ENCODE results near the gene DYDC2.

Gene DYDC2, protein sequence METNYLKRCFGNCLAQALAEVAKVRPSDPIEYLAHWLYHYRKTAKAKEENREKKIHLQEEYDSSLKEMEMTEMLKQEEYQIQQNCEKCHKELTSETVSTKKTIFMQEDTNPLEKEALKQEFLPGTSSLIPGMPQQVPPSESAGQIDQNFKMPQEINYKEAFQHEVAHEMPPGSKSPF

DNA sequence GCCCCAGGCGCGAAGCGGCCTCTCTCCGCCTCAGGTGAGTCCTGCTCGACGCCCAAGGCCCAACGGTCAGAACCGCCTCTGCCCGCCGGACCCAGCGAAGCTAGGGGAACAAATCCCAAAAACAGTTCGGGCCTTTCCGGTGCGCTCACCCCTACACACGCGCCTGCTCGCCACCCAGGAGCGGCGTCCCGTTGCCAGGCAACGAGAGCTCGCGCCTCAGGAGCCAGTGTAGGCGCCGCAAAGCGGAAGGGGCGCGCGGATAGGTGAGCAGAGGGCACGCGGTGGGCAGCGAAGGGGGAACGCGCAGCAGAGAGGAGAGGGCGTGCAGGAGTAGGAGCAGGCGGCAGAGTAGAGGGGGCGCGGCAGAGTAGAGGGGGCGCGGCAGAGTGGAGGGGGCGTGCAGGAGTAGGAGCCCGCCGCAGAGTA is at the start of gene DYDC2, which contains the start of gene DYDC1:
DYDC2 (plus strand) TSS at position 219 of the 426 bp plus-strand sequence. CDS start 5,663 bp downstream, outside the sequence.
DYDC1 (minus strand) TSS at position 193 of the 426 bp plus-strand sequence. CDS start 4,154 bp downstream, outside the sequence.
- Histone ChIP-seq H3K36me3 (ENCODE audit: insufficient read depth, low read length) (no peaks in the 10 kb centered on the region), H3K4me1 (ENCODE audit: insufficient read depth, low read length, poor library complexity, severe bottlenecking) (peaks cover 7% of the 10 kb centered on the region), H3K4me2 (ENCODE audit: low read depth, low read length, poor library complexity, severe bottlenecking) (peak within 1 kb of the TSS; percentile 69), H3K9me2 (replicated peaks; ENCODE audit: low read depth, low read length) (no peaks in the 10 kb centered on the region; the same call in 1 of the 2 replicates), H3K79me2 (ENCODE audit: insufficient read depth, low read length) (no peaks in the 10 kb centered on the region), H2AFZ (ENCODE audit: low read length) (peak within 1 kb of the TSS; percentile 78), H3K4me3 (ENCODE audit: low read length, poor library complexity, severe bottlenecking) (peak within 1 kb of the TSS; percentile 67), H3K9ac (ENCODE audit: low read depth, low read length, poor library complexity, severe bottlenecking) (no peak within 1 kb of the TSS), H3K9me3 (ENCODE audit: insufficient read depth, low read depth, low read length) (no peaks in the 10 kb centered on the region), H3F3A (ENCODE audit: low read depth) (no peaks in the 10 kb centered on the region), H3K27me3 (ENCODE audit: insufficient read depth, low read length, poor library complexity, severe bottlenecking) (peaks cover 15% of the 10 kb centered on the region), H4K20me1 (ENCODE audit: insufficient read depth, low read length, poor library complexity, severe bottlenecking) (no peaks in the 10 kb centered on the region)
- no peak for TF ChIP-seq EZH2phosphoT487 (IDR thresholded peaks at IDR 0.05; ENCODE audit: borderline replicate concordance)
- TF ChIP-seq, protein P1, sequence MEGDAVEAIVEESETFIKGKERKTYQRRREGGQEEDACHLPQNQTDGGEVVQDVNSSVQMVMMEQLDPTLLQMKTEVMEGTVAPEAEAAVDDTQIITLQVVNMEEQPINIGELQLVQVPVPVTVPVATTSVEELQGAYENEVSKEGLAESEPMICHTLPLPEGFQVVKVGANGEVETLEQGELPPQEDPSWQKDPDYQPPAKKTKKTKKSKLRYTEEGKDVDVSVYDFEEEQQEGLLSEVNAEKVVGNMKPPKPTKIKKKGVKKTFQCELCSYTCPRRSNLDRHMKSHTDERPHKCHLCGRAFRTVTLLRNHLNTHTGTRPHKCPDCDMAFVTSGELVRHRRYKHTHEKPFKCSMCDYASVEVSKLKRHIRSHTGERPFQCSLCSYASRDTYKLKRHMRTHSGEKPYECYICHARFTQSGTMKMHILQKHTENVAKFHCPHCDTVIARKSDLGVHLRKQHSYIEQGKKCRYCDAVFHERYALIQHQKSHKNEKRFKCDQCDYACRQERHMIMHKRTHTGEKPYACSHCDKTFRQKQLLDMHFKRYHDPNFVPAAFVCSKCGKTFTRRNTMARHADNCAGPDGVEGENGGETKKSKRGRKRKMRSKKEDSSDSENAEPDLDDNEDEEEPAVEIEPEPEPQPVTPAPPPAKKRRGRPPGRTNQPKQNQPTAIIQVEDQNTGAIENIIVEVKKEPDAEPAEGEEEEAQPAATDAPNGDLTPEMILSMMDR (conservative IDR thresholded peaks at IDR 0.05; ENCODE audit: low read length), result no peak

DNA sequence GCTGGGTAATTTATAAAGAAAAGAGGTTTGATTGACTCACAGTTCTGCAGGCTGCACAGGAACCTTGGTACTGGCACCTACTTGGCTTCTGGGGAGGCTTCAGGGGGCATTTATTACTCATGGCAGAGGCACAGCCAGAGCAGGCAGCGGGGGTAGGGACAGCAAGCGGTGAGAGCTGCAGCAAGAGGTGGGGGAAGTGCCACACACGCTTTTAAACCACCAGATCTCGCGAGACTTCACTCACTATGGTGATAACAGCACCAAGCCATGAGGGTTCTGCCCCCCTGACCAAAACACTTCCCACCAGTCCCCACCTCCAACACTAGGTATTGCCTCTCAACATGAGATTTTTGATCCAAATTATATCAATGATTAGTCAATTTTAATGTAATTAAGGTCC is 43.1 kb upstream of the DYDC2 start:
- Histone ChIP-seq H3K79me2 (ENCODE audit: insufficient read depth, low read length) (no peaks in the 10 kb centered on the region), H3K4me1 (ENCODE audit: insufficient read depth, low read length, poor library complexity, severe bottlenecking) (no peaks in the 10 kb centered on the region), H3K9me3 (ENCODE audit: insufficient read depth, low read depth, low read length) (no peaks in the 10 kb centered on the region), H3K4me2 (ENCODE audit: low read depth, low read length, poor library complexity, severe bottlenecking) (no peak overlapping the region), H4K20me1 (ENCODE audit: insufficient read depth, low read length, poor library complexity, severe bottlenecking) (no peaks in the 10 kb centered on the region), H3K27me3 (ENCODE audit: insufficient read depth, low read length, poor library complexity, severe bottlenecking) (no peaks in the 10 kb centered on the region), H3K36me3 (ENCODE audit: insufficient read depth, low read length) (no peaks in the 10 kb centered on the region), H3F3A (ENCODE audit: low read depth) (no peaks in the 10 kb centered on the region), H2AFZ (ENCODE audit: low read length) (no peak overlapping the region), H3K9me2 (replicated peaks; ENCODE audit: low read depth, low read length) (no peaks in the 10 kb centered on the region), H3K9ac (ENCODE audit: low read depth, low read length, poor library complexity, severe bottlenecking) (no peak overlapping the region), H3K4me3 (ENCODE audit: low read length, poor library complexity, severe bottlenecking) (no peak overlapping the region)
- no peak for TF ChIP-seq EZH2phosphoT487 (IDR thresholded peaks at IDR 0.05; ENCODE audit: borderline replicate concordance)
- TF ChIP-seq, protein P1 (conservative IDR thresholded peaks at IDR 0.05; ENCODE audit: low read length), result no peak

DNA sequence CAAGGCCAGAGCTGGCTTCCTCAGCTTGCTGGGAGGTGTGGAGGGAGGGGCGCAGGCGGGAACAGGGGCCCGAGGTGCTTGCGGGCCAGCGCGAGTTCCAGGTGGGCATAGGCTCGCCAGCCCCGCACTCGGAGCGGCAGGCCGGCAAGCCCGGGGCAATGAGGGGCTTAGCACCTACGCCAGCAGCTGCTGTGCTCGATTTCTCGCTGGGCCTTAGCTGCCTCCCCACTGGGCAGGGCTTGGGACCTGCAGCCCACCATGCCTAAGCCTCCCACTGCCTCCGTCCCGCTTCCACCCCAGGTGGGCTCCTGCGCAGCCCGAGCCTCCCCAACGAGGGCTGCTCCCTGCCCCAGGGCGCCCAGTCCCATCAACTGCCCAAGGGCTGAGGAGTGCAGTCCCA is 41.2 kb upstream of the DYDC2 start:
- TF ChIP-seq, protein P1 (conservative IDR thresholded peaks at IDR 0.05; ENCODE audit: low read length), result no peak
- no peak for TF ChIP-seq EZH2phosphoT487 (IDR thresholded peaks at IDR 0.05; ENCODE audit: borderline replicate concordance)
- no peaks in the 10 kb centered on the region for H4K20me1 ChIP-seq (ENCODE audit: insufficient read depth, low read length, poor library complexity, severe bottlenecking)
- no peaks in the 10 kb centered on the region for H3K79me2 ChIP-seq (ENCODE audit: insufficient read depth, low read length)
- no peaks in the 10 kb centered on the region for H3K27me3 ChIP-seq (ENCODE audit: insufficient read depth, low read length, poor library complexity, severe bottlenecking)
- H3K9me3 ChIP-seq (ENCODE audit: insufficient read depth, low read depth, low read length), result no peaks in the 10 kb centered on the region
- no peaks in the 10 kb centered on the region for H3F3A ChIP-seq (ENCODE audit: low read depth)
- no peaks in the 10 kb centered on the region for H3K9me2 ChIP-seq (replicated peaks; ENCODE audit: low read depth, low read length)
- H2AFZ ChIP-seq (ENCODE audit: low read length), result no peak overlapping the region
- no peaks in the 10 kb centered on the region for H3K36me3 ChIP-seq (ENCODE audit: insufficient read depth, low read length)
- no peak overlapping the region for H3K9ac ChIP-seq (ENCODE audit: low read depth, low read length, poor library complexity, severe bottlenecking)
- no peak overlapping the region for H3K4me2 ChIP-seq (ENCODE audit: low read depth, low read length, poor library complexity, severe bottlenecking)
- no peak overlapping the region for H3K4me3 ChIP-seq (ENCODE audit: low read length, poor library complexity, severe bottlenecking)
- H3K4me1 ChIP-seq (ENCODE audit: insufficient read depth, low read length, poor library complexity, severe bottlenecking), result no peaks in the 10 kb centered on the region

All from Loucy (cell line).